HFFc6 (cell line): ENCODE results near the gene SRRM3. TPM values are rescaled to one million over a fixed set of nuclear protein-coding genes. Genes with fewer than 3 reads are reported as not detected.
"Not testable (repeated sequence)": the region's sequence is repeated elsewhere in the genome, so short reads cannot be mapped to it uniquely, and the experiment has no call there.

Experiments used
- DNase-seq: peaks from one replicate; pipeline ENCODE4 v3.0.0-alpha.2; 2018
- H3K27ac Mint-ChIP-seq: 2 replicates; pipeline ENCODE4 v1.8.0; 2020; ENCODE audit warnings: mild to moderate bottlenecking, mixed read lengths
- H3K27me3 Mint-ChIP-seq: 2 replicates; pipeline ENCODE4 v1.8.0; 2021; ENCODE audit warnings: mild to moderate bottlenecking, moderate library complexity, mixed read lengths; ENCODE audit not compliant: insufficient read depth
- H3K36me3 Mint-ChIP-seq: 2 replicates; pipeline ENCODE4 v1.8.0; 2021; ENCODE audit warnings: low read depth, mixed read lengths
- H3K4me1 Mint-ChIP-seq: 2 replicates; pipeline ENCODE4 v1.8.0; 2020; ENCODE audit warnings: low read depth, mixed read lengths
- H3K4me3 Mint-ChIP-seq: 2 replicates; pipeline ENCODE4 v1.8.0; 2020; ENCODE audit warnings: mild to moderate bottlenecking, moderate library complexity, mixed read lengths
- H3K9me3 Mint-ChIP-seq: 2 replicates; pipeline ENCODE4 v1.8.0; 2020; ENCODE audit warnings: mild to moderate bottlenecking, mixed read lengths
- CTCF ChIP-seq: fragments of 200-600 bp; sonication (generic); IDR thresholded peaks from 2 replicates; pipeline ENCODE4 v1.5.0; 2021; ENCODE audit warnings: antibody characterized with exemption, mild to moderate bottlenecking
- total RNA-seq, 6 experiments: library from RNA; stranded (reverse); fragmentation: NEBNext Ultra II Directional; extraction: Animal tissue kit (Norgen Biotek cat#: 25700); gene quantifications; 2 replicates in 1 of 6; 3 replicates in 5 of 6; pipeline ENCODE4 v1.2.3, GENCODE V29; 2021

SRRM3 gene
- total RNA-seq, 6 experiments from 2014 or later, result 0.09 to 0.23 (median 0.18) TPM; not detected in 1

- Mint-ChIP-seq H3K27me3 (peaks cover 9% of the 10 kb centered on the region), H3K9me3 (no peaks in the 10 kb centered on the region), H3K4me1 (peaks cover 34% of the 10 kb centered on the region), H3K4me3 (peak within 1 kb of the TSS; percentile 91), H3K36me3 (peaks cover 15% of the 10 kb centered on the region), H3K27ac (peak within 1 kb of the TSS; percentile 80)
- peak; percentile 86 for DNase-seq
- peak; percentile 27; the same call in 1 of the 2 replicates for TF ChIP-seq CTCF
These were observed 100.9 kb downstream of the SRRM3 start, which contains the start of gene HSPB1 for GRCh38 chr7:76302347-76303201. TSS of gene HSPB1 (plus strand) at chr7:76302673. CDS start at chr7:76302713, 40 bp downstream.

- Mint-ChIP-seq H3K36me3 (peaks cover 15% of the 10 kb centered on the region), H3K27me3 (peaks cover 9% of the 10 kb centered on the region), H3K4me3 (peak overlapping the region; percentile 91), H3K9me3 (no peaks in the 10 kb centered on the region), H3K4me1 (peaks cover 33% of the 10 kb centered on the region), H3K27ac (peak overlapping the region; percentile 80)
- DNase-seq, result peak; percentile 89
- TF ChIP-seq CTCF, result no peak; the same call in 1 of the 2 replicates
These were observed 101.8 kb downstream of the SRRM3 start for GRCh38 chr7:76303202-76304147.

GRCh38 chr7:76304888-76305375, 103.2 kb downstream of the SRRM3 start:
- peak overlapping the region; percentile 91 for H3K4me3 Mint-ChIP-seq
- peak overlapping the region; percentile 31; the same call in 1 of the 2 replicates for H3K27ac Mint-ChIP-seq
- H3K36me3 Mint-ChIP-seq, result peaks cover 19% of the 10 kb centered on the region
- DNase-seq, result no peak
- TF ChIP-seq CTCF, result no peak
- no peaks in the 10 kb centered on the region for H3K9me3 Mint-ChIP-seq
- peaks cover 8% of the 10 kb centered on the region for H3K27me3 Mint-ChIP-seq
- H3K4me1 Mint-ChIP-seq, result peaks cover 33% of the 10 kb centered on the region

- Mint-ChIP-seq H3K4me1 (peaks cover 21% of the 10 kb centered on the region), H3K36me3 (peaks cover 13% of the 10 kb centered on the region)
- not testable (repeated sequence) for H3K9me3 Mint-ChIP-seq, H3K4me3 Mint-ChIP-seq, DNase-seq, H3K27ac Mint-ChIP-seq, H3K27me3 Mint-ChIP-seq
These were observed 107.2 kb downstream of the SRRM3 start for GRCh38 chr7:76308874-76309273.

GRCh38 chr7:76309341-76310101, 107.8 kb downstream of the SRRM3 start:
- H3K4me1 Mint-ChIP-seq, result peaks cover 20% of the 10 kb centered on the region
- H3K27me3 Mint-ChIP-seq, H3K36me3 Mint-ChIP-seq, H3K9me3 Mint-ChIP-seq, H3K4me3 Mint-ChIP-seq, DNase-seq, H3K27ac Mint-ChIP-seq: not testable (repeated sequence)
